ENCODE measurements around the gene PPP5C.

Gene PPP5C

GRCh38 chr19:46353730-46354528 lies 7.0 kb downstream of the PPP5C start:
- no peak for DNase-seq (ENCODE audit: low read depth)
- no peak for TF ChIP-seq CTCF (conservative IDR thresholded peaks at IDR 0.05; ENCODE audit: low read depth, low read length)
- H3K4me3 ChIP-seq (ENCODE audit: low read length): no peak overlapping the region

GRCh38 chr19:46355234-46356148 lies 8.6 kb downstream of the PPP5C start:
- no peak for TF ChIP-seq CTCF (conservative IDR thresholded peaks at IDR 0.05; ENCODE audit: low read depth, low read length)
- H3K4me3 ChIP-seq (ENCODE audit: low read length): no peak overlapping the region
- DNase-seq (ENCODE audit: low read depth): no peak

GRCh38 chr19:46356149-46357055 lies 9.5 kb downstream of the PPP5C start:
- no peak overlapping the region for H3K4me3 ChIP-seq (ENCODE audit: low read length)

GRCh38 chr19:46357846-46358583 lies 11.1 kb downstream of the PPP5C start:
- H3K4me3 ChIP-seq (ENCODE audit: low read length): no peak overlapping the region
- TF ChIP-seq CTCF (conservative IDR thresholded peaks at IDR 0.05; ENCODE audit: low read depth, low read length): no peak
- no peak for DNase-seq (ENCODE audit: low read depth)

More at GRCh38 chr19:46356149-46357055, 9.5 kb downstream of the PPP5C start:
- DNase-seq (ENCODE audit: low read depth): no peak
- TF ChIP-seq CTCF (conservative IDR thresholded peaks at IDR 0.05; ENCODE audit: low read depth, low read length): no peak

GRCh38 chr19:46361915-46362314 lies 15.0 kb downstream of the PPP5C start:
- no peak for TF ChIP-seq CTCF (conservative IDR thresholded peaks at IDR 0.05; ENCODE audit: low read depth, low read length)
- no peak for DNase-seq (ENCODE audit: low read depth)
- H3K4me3 ChIP-seq (ENCODE audit: low read length): no peak overlapping the region

- no peak for TF ChIP-seq CTCF (conservative IDR thresholded peaks at IDR 0.05; ENCODE audit: low read depth, low read length)
- no peak overlapping the region for H3K4me3 ChIP-seq (ENCODE audit: low read length)
- DNase-seq (ENCODE audit: low read depth): no peak
Observed at GRCh38 chr19:46364359-46364758, 17.5 kb downstream of the PPP5C start.

All from retinal pigment epithelial cell (primary cell).